DMS79 treated with DMSO at 0.1 percent for 48 hours (cell line): Measurements from ENCODE around the gene AXL.

Source experiments
- DNase-seq: peaks from one replicate; lab custom pipeline; 2025; lab: John Stamatoyannopoulos, UW

Gene AXL

DNA sequence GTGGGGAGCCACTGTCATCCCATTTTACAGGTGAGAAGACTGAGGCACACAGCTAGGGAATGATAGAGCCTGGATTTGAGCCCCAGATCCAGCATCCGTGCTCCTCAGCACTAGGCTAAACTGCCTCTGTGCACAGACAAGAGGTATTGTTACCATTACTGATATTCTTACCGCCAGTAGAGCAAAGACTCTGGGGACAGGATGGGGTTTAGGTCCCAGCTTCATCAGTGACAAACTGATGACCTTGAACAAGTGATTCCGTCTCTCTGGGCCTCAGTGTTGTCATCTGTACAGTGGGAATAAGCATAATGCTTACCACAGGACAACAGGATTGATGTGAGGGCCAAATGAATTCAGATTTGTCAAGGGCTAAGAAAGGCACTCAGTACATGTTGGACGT, 16.5 kb downstream of the AXL start:
- DNase-seq, result no peak

DNA sequence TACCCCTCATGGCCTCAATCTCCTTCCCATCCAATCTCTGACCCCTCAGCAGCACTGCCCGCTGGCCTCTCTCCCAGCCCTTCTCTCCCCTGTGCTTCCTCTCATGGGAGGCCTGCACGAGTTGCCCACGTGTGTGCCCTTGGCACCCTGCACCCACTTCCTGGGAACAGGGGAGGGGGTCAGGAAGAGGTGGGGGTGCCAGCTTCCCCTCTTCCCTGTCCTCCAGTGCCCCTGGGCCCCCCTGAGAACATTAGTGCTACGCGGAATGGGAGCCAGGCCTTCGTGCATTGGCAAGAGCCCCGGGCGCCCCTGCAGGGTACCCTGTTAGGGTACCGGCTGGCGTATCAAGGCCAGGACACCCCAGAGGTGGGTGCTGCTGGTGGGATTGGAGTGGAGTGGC, 19.2 kb downstream of the AXL start:
- DNase-seq, result no peak

DNA sequence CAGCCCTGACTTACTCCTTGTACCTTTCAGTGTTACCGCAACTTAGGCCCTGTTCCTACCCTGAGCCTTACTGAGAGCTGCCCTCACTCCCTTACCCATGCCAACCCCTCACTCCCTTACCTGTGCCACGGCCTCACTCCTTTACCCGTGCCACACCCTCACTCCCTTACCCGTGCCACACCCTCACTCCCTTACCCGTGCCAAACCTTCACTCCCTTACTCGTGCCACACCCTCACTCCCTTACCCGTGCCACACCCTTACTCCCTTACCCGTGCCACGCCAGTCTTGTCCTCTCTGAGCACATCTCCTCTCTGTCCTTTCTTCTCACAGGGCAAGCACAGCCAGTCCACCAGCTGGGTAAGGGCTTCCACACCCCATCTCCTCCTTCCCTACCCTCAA, 20.3 kb downstream of the AXL start:
- no peak for DNase-seq

DNA sequence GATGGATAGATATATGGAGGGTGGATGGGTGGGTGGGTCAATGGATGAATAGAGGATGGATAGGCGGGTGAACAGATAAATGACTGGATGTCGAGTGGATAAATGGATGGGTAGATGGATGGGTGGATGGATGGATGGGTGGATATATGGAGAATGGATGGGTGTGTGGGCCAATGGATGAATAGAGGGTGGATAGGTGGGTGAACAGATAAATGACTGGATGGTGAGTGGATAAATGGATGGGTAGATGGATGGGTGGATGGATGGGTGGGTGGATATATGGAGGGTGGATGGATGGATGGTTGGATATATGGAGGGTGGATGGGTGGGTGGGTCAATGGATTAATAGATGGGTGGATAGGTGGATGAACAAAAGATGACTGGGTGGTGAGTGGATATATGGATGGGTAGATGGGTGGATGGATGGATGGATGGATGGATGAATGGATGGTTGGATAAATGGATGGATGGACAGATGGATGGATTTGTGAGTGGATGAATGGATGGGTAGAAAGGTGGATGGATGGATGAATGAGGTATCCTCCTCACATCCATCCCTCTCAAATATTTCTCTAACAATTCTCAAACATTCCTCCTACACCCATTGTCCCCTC, 21.0 kb downstream of the AXL start:
- DNase-seq, result no peak

DNA sequence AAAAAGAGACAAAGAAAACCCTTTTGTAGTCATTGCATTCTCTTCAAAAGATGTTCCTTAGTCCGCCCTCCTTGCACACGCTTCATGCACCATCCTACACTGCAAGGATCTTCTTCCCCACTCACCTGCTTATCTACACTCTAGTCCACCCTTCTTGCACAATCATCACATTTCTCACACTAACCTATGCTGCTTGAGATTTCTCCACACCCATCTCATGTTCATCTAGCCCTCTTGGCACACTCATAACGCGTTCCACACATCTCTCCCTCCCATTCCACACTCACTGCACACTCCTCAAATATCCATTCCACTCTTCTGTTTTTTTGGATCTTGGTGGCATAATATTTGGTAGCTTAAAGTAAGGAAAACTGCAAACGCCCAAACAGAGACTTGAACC, 22.8 kb downstream of the AXL start:
- no peak for DNase-seq

DNA sequence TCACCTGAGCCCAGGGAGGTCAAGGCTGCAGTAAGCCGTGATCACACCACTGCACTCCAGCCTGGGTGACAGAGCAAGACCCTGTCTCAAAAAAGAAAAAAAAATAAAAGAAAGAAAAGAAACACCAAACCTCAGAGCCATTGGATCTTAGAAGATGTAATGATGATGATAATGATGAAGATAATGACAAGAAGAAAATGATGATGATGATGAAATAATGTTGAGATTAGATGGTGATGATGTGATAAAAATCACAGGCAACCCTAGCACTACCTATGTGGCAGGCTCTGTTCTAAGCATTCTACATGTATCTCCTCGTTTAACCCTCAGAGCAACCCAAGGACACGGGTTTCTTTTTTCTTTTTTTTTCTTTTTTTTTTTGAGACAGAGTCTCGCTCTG, 25.1 kb downstream of the AXL start:
- DNase-seq, result no peak

DNA sequence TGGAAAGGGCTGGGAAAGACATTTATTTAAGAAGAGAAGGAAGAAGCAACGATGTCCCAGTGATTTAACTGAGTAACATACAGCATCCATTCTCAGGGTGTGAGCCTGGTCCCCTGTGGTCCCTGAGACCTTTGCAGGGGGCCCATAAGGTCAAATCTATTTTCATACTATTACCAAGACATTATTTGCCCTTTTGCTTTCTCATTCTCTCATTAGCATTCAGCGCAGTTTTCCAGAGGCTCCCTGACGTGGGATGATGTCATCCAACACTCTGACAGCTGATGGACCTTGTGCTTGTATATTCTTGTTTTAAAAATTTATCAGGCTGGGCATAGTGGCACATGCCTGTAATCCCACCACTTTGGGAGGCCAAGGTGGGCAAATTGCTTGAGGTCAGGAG, 26.8 kb downstream of the AXL start:
- DNase-seq, result no peak

DNA sequence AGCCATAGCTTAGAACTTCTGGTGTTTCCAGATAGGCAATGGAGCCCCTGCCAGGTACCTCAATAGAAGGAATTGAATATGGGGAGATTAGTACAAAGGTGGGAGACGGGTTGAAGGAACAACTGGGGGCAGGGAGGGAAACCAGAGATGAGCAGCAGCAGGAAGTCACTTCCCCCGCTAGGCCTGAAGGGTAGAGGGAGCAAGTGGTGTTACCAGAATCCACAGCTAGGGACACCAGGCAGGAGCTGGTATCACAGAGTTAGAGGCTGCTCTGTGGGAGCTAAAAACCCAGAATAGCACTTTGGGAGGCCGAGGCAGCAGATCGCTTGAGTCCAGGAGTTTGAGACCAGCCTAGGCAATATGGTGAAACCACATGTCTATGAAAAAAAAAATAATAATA, 29.9 kb downstream of the AXL start:
- no peak for DNase-seq

DNA sequence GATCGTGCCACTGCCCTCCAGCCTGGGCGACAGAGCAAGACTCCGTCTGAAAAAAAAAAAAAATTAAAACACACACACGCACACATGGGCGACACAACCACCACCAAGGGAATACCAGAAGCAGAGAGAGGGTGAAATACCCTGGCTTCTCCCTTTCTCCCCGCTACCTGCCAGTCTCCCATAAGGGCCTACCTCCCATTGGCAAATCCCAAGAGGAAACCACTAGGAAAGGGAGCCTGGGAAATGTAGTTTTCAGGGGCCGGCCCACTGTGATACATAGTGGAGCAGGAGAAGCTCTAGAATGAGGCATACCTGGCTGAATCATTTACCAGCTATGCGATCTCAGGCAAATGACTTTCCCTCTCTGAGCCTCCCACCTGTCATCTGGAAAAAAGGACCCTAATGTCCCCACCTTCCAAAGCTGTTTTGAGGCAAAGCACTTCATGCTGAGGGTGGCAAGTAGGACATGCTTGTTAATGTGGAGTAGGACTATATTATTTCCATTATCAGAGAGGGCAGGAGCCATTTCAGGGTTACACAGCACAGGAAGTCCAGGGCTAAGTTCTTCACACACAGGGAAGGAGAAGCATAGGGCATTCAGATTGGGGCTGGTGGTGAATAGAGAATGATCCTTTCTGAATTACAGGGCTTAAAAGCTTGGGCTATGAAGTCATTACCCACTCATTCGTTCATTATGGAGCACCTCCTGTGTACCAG, 30.8 kb downstream of the AXL start:
- no peak for DNase-seq

DNA sequence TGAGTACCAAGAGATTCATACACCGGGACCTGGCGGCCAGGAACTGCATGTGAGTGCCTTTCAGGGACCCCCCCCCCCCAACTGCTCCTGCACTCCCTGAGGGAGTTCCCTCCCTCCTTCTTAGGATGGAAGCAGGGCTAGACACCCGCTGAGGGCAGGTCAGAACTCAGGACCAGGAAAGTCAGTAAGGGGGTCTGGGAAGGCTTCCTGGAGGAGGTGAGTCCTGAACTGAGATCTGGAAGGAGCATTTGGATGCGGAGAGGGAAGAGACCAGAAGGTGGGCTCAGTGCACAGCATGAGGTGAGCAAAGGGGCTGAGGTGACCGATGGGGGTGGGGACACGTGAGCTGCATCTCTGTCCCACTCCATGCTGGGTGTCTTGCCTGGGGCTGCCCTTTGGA, 34.6 kb downstream of the AXL start:
- no peak for DNase-seq

DNA sequence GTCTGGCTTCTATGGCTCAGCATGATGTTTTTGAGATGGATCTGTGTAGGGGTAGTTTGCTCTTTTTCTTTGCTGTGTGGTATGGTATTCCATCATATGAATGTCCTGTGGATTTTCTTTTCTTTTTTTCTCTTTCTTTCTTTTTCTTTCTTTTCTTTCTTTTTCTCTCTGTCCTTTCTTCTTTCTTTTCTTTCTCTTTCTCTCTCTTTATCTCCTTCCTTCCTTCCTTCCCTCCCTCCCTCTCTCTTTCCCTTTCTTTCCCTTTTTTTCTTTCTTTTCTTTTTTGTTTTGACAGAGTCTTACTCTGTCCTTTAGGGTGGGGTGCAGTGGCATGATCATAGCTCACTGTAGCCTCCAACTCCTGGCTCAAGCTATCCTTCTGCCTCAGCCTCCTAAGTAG, 36.1 kb downstream of the AXL start:
- no peak for DNase-seq

DNA sequence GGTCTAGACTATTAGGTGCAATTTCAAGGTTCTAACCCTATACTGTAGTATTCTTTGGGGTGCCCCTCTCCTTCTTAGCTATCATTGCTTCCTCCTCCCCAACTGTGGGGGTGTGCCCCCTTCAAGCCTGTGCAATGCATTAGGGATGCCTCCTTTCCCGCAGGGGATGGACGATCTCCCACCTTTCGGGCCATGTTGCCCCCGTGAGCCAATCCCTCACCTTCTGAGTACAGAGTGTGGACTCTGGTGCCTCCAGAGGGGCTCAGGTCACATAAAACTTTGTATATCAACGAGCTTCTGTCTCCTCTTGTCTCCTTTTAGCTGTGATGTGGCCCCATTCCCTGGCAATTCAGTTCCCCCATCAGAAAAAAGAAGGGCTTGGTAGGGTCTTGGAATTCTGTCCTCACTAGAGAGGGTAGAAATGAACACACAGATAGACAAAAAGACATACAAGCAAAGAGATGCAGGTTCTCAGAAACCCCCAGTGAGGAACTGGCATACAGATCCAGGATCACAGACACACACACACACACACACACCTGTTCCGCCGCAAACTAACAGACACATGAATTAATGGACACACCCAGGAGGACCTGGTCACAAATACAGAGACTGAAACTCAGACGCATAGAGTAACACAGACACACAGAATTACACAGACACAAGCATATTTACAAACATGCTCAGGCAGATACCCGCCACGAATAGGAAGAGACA, 42.6 kb downstream of the AXL start:
- no peak for DNase-seq

DNA sequence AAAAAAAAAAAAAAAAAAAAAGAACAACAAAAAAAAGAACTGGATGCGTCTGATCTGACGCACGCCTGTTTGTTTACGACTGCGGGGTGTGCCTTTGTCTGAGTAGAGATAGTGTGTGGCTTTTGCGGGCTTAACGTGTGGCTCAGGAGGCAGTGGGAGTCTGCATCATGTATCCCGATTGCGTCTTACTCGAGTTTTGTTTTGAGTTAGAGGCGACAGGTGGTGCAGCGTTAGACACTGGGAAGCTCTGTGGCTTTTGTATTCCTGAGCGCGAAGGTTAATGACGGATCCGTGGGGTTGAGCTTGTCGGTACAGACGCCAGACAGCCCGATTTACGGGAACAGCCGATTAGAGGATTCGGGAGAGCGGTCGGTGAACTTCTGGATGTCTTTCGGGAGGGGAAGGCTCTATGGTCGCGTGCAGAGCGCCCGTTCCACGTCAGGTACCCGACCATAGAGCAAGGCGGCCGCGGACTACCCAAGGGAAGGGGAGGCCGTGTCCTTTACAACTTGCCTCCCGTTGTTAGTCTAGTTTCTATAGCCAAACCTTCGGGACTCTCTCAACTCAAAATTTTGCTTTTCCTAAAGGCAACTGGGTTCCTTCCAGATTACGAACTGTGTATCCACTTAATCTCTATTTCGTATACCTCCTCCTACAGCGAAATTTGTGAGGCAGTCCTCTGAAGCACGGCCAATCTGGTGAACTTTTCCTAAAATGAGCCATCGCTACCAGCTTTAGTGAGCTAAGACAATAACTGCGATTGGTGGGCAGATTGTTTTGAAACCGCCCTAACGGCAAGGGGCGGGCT, 44.2 kb downstream of the AXL start:
- peak; percentile 92 for DNase-seq

DNA sequence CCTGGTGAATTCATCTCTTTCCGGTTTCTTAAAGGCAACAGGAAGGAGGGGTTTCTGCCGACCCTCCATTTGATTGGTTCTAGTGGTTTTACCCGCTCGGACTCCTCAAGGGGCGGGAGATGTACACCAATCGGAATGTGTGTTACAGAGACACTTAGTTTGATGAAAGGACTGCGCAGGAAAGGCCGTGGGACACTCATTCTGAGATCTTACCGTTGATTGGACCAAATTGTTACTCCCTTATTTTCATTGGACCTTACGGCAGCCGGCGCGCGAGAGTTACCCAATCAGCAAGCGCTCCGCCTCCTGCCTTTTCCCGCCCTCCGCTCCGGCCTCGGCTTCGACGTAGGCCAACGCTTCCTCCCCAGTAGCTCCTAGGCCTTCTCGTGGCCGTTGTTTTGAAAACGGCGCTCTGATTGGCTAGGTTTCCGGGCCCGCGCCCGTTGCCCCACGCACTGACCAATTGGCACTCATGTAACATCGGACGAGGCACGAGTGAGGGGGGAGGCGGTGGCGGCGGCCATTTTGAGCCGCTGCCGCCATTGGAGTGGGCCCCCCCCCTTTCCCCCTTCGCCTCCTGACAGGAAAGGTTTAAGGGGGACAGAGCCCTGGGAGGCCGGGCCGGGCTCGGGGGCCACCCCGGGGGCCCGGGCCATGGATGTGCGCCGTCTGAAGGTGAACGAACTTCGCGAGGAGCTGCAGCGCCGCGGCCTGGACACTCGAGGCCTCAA, 45.0 kb downstream of the AXL start, which contains the start of gene HNRNPUL1:
HNRNPUL1 (plus strand) TSS at position 523 of the 731 bp plus-strand sequence; CDS start at position 655, 132 bp downstream.
- DNase-seq, result peak; percentile 100

DNA sequence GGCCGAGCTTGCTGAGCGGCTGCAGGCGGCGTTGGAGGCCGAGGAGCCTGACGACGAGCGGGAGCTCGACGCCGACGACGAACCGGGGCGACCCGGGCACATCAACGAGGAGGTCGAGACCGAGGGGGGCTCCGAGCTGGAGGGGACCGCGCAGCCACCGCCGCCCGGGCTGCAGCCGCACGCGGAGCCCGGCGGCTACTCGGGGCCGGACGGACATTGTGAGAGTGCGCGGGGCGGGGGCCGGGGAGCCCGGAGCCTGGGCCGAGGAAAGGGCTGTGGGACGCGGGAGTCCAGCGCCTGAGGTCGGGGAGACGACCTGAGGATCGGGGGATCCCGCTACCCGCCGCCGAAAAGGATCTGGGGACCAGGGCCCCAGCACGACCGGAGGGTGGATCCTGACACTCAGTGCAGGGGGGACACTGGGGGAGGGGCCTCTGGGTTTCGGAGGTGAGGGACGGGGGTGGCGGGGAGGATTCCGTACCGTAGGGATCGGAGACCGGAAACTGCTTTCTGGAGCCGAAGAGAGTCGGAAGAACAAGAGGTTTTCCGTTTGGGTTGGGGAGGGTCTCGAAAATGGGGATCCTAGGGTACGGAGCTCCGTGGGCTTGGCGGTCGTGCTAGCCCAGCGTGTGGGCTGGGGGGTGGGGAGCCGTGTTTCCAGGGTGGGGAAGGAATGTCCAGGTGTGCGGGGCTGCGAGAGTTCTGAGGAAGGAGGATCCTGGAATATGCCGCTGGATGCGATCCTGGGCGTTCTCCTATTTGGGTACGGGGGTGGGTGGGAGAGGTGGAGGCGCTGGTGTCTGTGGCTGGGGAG, 45.8 kb downstream of the AXL start:
- DNase-seq, result peak; percentile 20

DNA sequence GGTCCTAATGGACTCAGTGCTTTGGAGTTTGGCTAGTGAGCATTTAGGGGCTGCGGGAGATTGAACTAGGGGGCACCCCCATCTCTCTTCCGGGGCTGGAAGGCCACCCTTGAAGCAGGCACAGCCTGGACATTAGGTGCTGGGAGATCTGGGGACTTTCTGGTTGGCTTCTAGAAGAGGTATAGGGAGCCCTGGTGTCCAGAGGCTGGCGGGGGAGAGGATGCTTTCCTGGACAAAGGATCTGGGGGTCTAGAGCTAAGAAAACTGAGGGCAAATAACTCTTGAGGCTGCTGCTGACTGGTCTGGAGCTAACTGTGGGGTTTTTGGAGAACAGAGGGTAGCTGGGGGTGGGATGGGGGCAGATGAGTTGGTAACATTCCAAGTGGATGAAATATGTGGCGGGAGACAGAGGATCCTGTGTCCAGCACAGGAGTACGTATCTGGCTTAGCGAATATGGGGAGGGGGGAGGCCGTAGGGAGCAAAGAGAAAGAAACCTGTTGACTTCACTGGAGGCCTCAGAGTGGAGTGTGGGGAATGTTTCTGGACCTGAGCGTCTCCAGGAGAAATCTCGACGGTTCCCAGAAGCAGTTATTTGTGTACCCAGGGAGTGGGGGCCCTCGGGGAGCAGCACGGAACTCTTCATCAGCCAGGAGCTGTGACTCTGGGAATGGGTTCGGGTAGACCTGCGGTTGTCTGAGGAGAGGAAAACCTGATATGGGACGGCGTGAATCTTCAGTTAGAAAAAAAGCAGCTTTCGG, 46.6 kb downstream of the AXL start:
- DNase-seq, result no peak

DNA sequence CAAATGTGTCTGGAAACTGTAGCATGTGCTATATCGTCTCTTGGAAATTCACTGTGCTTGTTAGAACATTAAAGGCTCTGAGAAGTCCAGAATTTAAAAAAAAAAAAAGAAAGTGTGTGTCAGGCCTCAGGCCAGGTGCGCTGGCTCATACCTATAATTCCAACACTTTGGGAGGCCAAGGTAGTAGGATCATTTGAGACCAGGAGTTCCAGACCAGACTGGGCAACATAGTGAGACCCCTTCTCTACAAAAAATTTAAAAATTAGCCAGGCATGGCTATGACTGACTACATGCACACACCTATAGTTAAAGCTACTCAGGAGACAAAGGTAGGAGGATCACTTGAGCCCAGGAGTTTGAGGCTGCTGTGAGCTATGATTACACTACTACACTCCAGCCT, 50.0 kb downstream of the AXL start:
- no peak for DNase-seq

DNA sequence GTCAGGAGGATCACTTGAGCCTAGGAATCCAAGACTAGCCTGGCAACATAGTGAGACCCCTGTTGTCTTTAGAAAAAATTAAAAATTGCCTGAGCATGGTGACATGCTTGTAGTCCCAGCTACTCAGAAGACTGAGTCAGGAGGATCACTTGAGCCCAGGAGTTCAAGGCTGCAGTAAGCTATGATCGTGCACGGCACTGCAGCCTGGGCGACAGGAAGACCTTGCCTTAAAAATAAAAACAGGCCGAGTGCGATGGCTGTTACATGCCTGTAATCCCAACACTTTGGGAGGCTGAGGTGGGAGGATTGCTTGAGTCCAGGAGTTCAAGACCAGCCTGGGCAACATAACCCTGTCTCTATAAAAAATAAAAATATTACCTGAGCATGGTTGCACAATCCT, 50.5 kb downstream of the AXL start:
- DNase-seq, result no peak

DNA sequence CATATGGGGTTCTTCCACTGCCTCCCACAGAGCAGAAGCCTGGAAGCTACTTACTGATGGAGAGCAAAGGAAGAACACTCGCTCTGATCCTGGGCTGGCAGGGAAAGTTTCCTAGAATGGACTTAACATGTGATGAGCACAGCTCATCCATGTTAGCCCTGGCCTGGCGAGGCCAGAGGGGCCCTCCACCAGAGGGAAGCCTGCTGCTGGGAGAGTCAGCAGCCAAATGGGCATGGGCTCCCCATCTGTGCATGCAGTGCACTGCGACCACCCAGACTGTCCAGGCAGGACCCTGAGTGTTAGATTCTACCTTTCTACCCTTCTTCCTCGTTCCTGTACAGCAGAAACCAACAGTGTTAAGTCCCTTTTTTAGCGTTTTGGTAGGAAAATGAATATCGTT, 54.1 kb downstream of the AXL start:
- no peak for DNase-seq

DNA sequence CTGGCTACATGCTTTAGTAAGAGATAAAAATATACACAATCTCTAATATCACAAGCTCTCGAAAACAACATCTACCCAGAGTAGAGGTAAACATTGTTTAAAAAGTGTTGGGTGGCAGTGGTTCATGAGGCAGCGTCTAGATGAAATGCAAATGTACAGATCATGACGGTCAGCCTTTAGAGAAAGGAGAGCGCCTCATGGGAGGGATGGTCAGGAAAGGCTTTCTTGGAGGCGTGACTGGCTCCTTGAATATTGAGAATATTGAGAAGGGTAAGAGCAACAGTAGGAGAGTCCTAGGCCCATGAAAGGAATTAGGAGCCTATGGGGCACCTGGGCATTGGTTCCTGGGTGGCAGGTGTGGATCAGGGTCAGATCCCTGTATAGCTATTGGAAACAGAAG, 55.8 kb downstream of the AXL start:
- DNase-seq, result no peak
